Mesothelial cell of epicardium (in vitro differentiated cells): ENCODE data around the gene SIGLEC7. TPM values are rescaled to one million over a fixed set of nuclear protein-coding genes. Genes with fewer than 3 reads are reported as not detected.
"Not testable (repeated sequence)": the region's sequence is repeated elsewhere in the genome, so short reads cannot be mapped to it uniquely, and the experiment has no call there.

Source experiments
- DNase-seq, 2 experiments: peaks; one replicate each; pipeline ENCODE4 v3.0.0; 2021; ENCODE audit warnings: low spot score in 2 of 2; ENCODE audit not compliant: unreplicated experiment in 2 of 2
- H3K27ac Mint-ChIP-seq: 2 replicates; pipeline ENCODE4 v1.8.0; 2021; ENCODE audit warnings: mixed read lengths
- H3K27me3 Mint-ChIP-seq: 2 replicates; pipeline ENCODE4 v1.8.0; 2021; ENCODE audit warnings: low read depth, mixed read lengths
- H3K36me3 Mint-ChIP-seq: 2 replicates; pipeline ENCODE4 v1.8.0; 2021; ENCODE audit warnings: mixed read lengths
- H3K4me1 Mint-ChIP-seq: 2 replicates; pipeline ENCODE4 v1.8.0; 2021; ENCODE audit warnings: mixed read lengths
- H3K4me3 Mint-ChIP-seq: 2 replicates; pipeline ENCODE4 v1.8.0; 2021; ENCODE audit warnings: mild to moderate bottlenecking, moderate library complexity, mixed read lengths
- H3K9me3 Mint-ChIP-seq: 2 replicates; pipeline ENCODE4 v1.8.0; 2021; ENCODE audit warnings: mixed read lengths
- total RNA-seq: library from RNA; stranded (reverse); gene quantifications from 3 replicates; pipeline ENCODE4 v1.2.1, GENCODE V29; 2021
- TF ChIP-seq, protein P1 (sequence below): fragments of 200-600 bp; sonication (generic); IDR thresholded peaks from one replicate; pipeline ENCODE4 v1.5.0; 2021; ENCODE audit warnings: antibody characterized with exemption; ENCODE audit not compliant: unreplicated experiment

SIGLEC7 gene
- total RNA-seq, 1 donor from 2014 or later, result not detected

DNA sequence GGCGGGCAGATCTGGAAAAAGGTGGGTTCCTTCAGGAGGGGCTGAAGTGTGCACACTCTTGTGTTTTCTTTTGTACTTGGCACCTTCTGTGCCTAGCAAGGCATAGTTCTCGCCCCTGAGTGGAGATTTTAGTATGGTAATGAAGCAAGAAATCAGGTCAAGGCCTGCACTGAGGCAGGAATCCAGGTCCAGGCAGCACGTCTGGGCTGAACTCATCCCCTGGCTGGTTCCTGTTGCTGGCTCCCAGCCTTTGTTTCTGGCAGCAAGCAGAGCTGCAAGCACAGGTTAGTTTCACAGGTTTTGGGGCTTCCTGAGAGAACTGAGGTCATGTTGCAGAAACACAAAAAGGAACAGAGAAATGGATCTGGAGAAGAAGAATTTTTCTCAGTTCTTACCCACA is 21.2 kb downstream of the SIGLEC7 start:
- TF ChIP-seq, protein P1, sequence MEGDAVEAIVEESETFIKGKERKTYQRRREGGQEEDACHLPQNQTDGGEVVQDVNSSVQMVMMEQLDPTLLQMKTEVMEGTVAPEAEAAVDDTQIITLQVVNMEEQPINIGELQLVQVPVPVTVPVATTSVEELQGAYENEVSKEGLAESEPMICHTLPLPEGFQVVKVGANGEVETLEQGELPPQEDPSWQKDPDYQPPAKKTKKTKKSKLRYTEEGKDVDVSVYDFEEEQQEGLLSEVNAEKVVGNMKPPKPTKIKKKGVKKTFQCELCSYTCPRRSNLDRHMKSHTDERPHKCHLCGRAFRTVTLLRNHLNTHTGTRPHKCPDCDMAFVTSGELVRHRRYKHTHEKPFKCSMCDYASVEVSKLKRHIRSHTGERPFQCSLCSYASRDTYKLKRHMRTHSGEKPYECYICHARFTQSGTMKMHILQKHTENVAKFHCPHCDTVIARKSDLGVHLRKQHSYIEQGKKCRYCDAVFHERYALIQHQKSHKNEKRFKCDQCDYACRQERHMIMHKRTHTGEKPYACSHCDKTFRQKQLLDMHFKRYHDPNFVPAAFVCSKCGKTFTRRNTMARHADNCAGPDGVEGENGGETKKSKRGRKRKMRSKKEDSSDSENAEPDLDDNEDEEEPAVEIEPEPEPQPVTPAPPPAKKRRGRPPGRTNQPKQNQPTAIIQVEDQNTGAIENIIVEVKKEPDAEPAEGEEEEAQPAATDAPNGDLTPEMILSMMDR, result no peak
- H3K4me3 Mint-ChIP-seq, result no peak overlapping the region
- no peaks in the 10 kb centered on the region for H3K4me1 Mint-ChIP-seq
- no peaks in the 10 kb centered on the region for H3K36me3 Mint-ChIP-seq
- no peak overlapping the region for H3K27ac Mint-ChIP-seq
- peaks cover 12% of the 10 kb centered on the region for H3K27me3 Mint-ChIP-seq
- no peak for DNase-seq
- H3K9me3 Mint-ChIP-seq, result no peaks in the 10 kb centered on the region

DNA sequence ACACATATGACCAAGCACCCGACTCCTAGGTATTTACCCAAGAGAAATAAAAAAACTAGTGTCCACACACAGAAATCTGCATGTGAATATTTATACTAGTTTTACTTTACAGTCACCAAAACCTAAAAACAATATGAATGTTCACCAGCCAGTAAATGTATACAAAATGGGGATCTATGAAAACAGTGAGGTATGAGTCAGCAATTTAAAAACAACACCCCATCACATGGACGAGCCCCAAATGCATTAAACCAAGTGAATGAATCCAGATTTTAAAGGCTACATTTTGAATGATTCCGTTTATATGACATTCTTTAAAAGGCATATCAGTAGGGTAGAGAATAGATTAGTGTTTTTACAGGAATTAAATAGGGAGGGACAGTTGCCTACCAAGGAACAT is 22.1 kb downstream of the SIGLEC7 start:
- H3K27me3 Mint-ChIP-seq, result peaks cover 14% of the 10 kb centered on the region
- H3K9me3 Mint-ChIP-seq, result no peaks in the 10 kb centered on the region
- no peaks in the 10 kb centered on the region for H3K36me3 Mint-ChIP-seq
- no peaks in the 10 kb centered on the region for H3K4me1 Mint-ChIP-seq
- no peak for DNase-seq
- no peak overlapping the region for H3K27ac Mint-ChIP-seq
- no peak overlapping the region for H3K4me3 Mint-ChIP-seq
- TF ChIP-seq, protein P1, result no peak

DNA sequence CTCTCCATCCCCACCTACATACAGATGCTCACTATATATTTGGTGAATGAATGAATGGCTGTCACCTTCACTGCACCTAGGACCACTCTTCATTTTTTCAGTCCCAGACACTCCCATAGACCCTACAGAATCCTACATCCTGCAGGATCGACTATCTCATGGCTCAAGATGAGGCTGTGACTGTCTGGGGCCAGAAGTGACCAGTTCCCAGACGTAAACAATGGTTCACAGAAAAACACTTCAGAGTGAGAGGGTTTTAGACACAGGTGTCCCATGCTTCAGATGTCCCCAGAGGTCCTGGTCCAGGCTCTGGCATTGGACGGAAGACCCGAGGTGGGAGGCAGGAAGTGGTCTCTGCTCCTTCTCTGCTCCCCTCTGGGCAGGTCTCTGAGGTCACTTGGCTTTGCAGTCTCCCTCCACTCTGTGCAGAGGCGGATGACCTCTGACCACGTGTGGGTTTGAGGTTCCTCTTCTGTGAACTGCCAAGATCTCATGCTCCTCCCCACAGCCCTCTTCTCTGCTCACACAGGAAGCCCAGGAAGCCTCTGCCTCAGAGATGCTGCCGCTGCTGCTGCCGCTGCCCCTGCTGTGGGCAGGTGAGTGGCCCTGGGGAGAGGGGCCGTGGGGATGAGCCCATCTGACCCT is 24.9 kb downstream of the SIGLEC7 start:
- TF ChIP-seq, protein P1, result no peak
- H3K9me3 Mint-ChIP-seq, result no peaks in the 10 kb centered on the region

GRCh38 chr19:51168564-51169282 is 26.6 kb downstream of the SIGLEC7 start:
- Mint-ChIP-seq H3K36me3 (no peaks in the 10 kb centered on the region), H3K9me3 (no peaks in the 10 kb centered on the region), H3K4me3 (no peak overlapping the region), H3K4me1 (no peaks in the 10 kb centered on the region), H3K27me3 (peaks cover 34% of the 10 kb centered on the region), H3K27ac (no peak overlapping the region)
- DNase-seq, result no peak
- TF ChIP-seq, protein P1, result no peak

More for the DNA sequence above, 24.9 kb downstream of the SIGLEC7 start:
- Mint-ChIP-seq H3K4me1 (no peaks in the 10 kb centered on the region), H3K36me3 (no peaks in the 10 kb centered on the region), H3K27me3 (peaks cover 34% of the 10 kb centered on the region), H3K4me3 (no peak overlapping the region), H3K27ac (no peak overlapping the region)
- no peak for DNase-seq

- peak in 1 of 2 experiments; percentile 80 for DNase-seq
- peaks cover 34% of the 10 kb centered on the region for H3K27me3 Mint-ChIP-seq
- not testable (repeated sequence) for H3K4me3 Mint-ChIP-seq, H3K27ac Mint-ChIP-seq, H3K9me3 Mint-ChIP-seq, H3K4me1 Mint-ChIP-seq, H3K36me3 Mint-ChIP-seq
- TF ChIP-seq, protein P1, result peak; percentile 50
Observed at GRCh38 chr19:51169283-51169918, 27.3 kb downstream of the SIGLEC7 start.
